HepG2 (cell line): ENCODE results near the gene OR5AN1. TPM values are rescaled to one million over a fixed set of nuclear protein-coding genes. Genes with fewer than 3 reads are reported as not detected.

Experiments used
- ATAC-seq: fragments of 200-7000 bp; cut with Tn5 transposase; 3 replicates; pipeline ENCODE4 v1.9.1; 2020; ENCODE audit warnings: mild to moderate bottlenecking, moderate library complexity
- BruUV-seq: library from RNA; stranded (reverse); fragments of 400-500 nt; replicated peaks from 2 replicates; lab custom pipeline; 2021; lab: Mats Ljungman, UMichigan
- CTCF ChIA-PET: fragments of 300-600 bp; formaldehyde crosslinking; extraction: SDS; loops from one replicate; lab custom pipeline; 2021; ENCODE audit warnings: low total read pairs, inconsistent platforms, low intra/inter-chr PET ratio; lab: Yijun Ruan, JAX
- POLR2A ChIA-PET: fragments of 350-600 bp; sonication (Branson Sonifier 250); formaldehyde crosslinking; loops from one replicate; lab custom pipeline; 2020; ENCODE audit warnings: antibody characterized with exemption, inconsistent platforms; lab: Yijun Ruan, JAX
- DNase-seq: peaks from one replicate; pipeline ENCODE4 v3.0.0-alpha.2; 2015; ENCODE audit warnings: low spot score
- FAIRE-seq: peaks from 3 replicates; lab custom pipeline; 2011; peaks lifted over from hg19 to GRCh38; lab: Jason Lieb, UNC
- H2AFZ ChIP-seq: one replicate; pipeline ENCODE4 v1.6.1; 2011; ENCODE audit warnings: low read length, inconsistent platforms
- H3K27ac ChIP-seq: fragments of 300-600 bp; 3 replicates; pipeline ENCODE4 v1.8.0; 2011; ENCODE audit warnings: mixed run types, mild to moderate bottlenecking, mixed read lengths, low read length, inconsistent platforms; ENCODE audit not compliant: insufficient read depth; ENCODE audit errors: extremely low read length
- H3K27me3 ChIP-seq, 2 experiments: fragments of 200-600 bp in 1 of 2; 2 replicates in 1 of 2; 3 replicates in 1 of 2; pipeline versions ENCODE4 v1.6.0 to v1.8.0; 2011; ENCODE audit warnings: low read length in 2 of 2, mild to moderate bottlenecking in 2 of 2, moderate library complexity in 2 of 2, inconsistent platforms in 1 of 2; ENCODE audit not compliant: insufficient read depth in 2 of 2, control insufficient read depth in 1 of 2
- H3K36me3 ChIP-seq, 2 experiments: fragments of 200-600 bp in 1 of 2; replicated peaks in 1 of 2; 2 replicates in 1 of 2; 3 replicates in 1 of 2; pipeline versions ENCODE4 v1.5.1 to v1.8.0; 2011; ENCODE audit warnings: low read length in 2 of 2, inconsistent platforms in 1 of 2; ENCODE audit not compliant: insufficient read depth in 2 of 2, control insufficient read depth in 1 of 2
- H3K4me1 ChIP-seq: 2 replicates; pipeline ENCODE4 v1.5.1; 2012; ENCODE audit warnings: low read length, inconsistent platforms; ENCODE audit not compliant: insufficient read depth
- H3K4me2 ChIP-seq: 2 replicates; pipeline ENCODE4 v1.6.0; 2011; ENCODE audit warnings: low read depth, low read length, inconsistent platforms
- H3K4me3 ChIP-seq, 3 experiments: fragments of 200-600 bp in 1 of 3; sonication (generic), shearing (Covaris generic) in 1 of 3; replicated peaks in 1 of 3; 2 replicates each; pipeline ENCODE4 v1.5.1; 2011 to 2016; ENCODE audit warnings: low read length in 3 of 3, inconsistent platforms in 2 of 3, low read depth in 2 of 3, mild to moderate bottlenecking in 2 of 3, control low read depth in 1 of 3, mixed read lengths in 1 of 3; ENCODE audit not compliant: insufficient read depth in 1 of 3
- H3K79me2 ChIP-seq: one replicate; pipeline ENCODE4 v1.6.1; 2011; ENCODE audit warnings: low read length, inconsistent platforms; ENCODE audit not compliant: insufficient read depth
- H3K9ac ChIP-seq: 2 replicates; pipeline ENCODE4 v1.6.0; 2011; ENCODE audit warnings: mild to moderate bottlenecking, low read depth, low read length, inconsistent platforms; ENCODE audit not compliant: insufficient read depth
- H3K9me3 ChIP-seq: 2 replicates; pipeline ENCODE4 v1.5.1; 2012; ENCODE audit warnings: mild to moderate bottlenecking, low read length
- H4K20me1 ChIP-seq: 2 replicates; pipeline ENCODE4 v1.6.0; 2011; ENCODE audit warnings: inconsistent platforms, mild to moderate bottlenecking, low read length, moderate library complexity; ENCODE audit not compliant: insufficient read depth
- HMGA1 ChIP-seq: sonication (generic); formaldehyde crosslinking; conservative IDR thresholded peaks from 2 replicates; pipeline ENCODE4 v1.4.0; 2020; ENCODE audit warnings: missing genetic modification reagents
- HNRNPK ChIP-seq: fragments of 200-400 bp; formaldehyde crosslinking; IDR thresholded peaks from 2 replicates; pipeline ENCODE4 v1.6.1; 2018; ENCODE audit warnings: low read length, low read depth, moderate library complexity, mild to moderate bottlenecking; ENCODE audit not compliant: poor library complexity, severe bottlenecking
- PCBP2 ChIP-seq: fragments of 200-400 bp; formaldehyde crosslinking; optimal IDR thresholded peaks from 2 replicates; pipeline ENCODE3; 2018; ENCODE audit warnings: low read length, low read depth; ENCODE audit not compliant: poor library complexity, severe bottlenecking
- XRCC5 ChIP-seq: fragments of 200-400 bp; formaldehyde crosslinking; optimal IDR thresholded peaks from 2 replicates; pipeline ENCODE3; 2017; ENCODE audit warnings: mild to moderate bottlenecking, low read length
- ZNF629 ChIP-seq: sonication (generic); formaldehyde crosslinking; conservative IDR thresholded peaks from 2 replicates; pipeline ENCODE4 v1.5.0; 2020; ENCODE audit warnings: missing genetic modification reagents
- WGBS: methylation state at CpG from one replicate; pipeline ENCODE4 v1.1.6; 2017; ENCODE audit warnings: low lambda C conversion rate; 5-methylcytosine and 5-hydroxymethylcytosine counted together
- in situ Hi-C: cut with HindIII; loops from 2 replicates; pipeline ENCODE4 v1.10.0; 2017; ENCODE audit warnings: low pct_unique_long_range_greater_than_20kb; ENCODE audit not compliant: extremely low pct_ligation_motif_present
- intact Hi-C: fragments of 100-400 bp; cut with micrococcal nuclease; formaldehyde crosslinking; loops from one replicate; pipeline ENCODE4 v1.10.0; 2022; ENCODE audit not compliant: unreplicated experiment
- polyA plus RNA-seq, 8 experiments: library from polyadenylated mRNA; depleted of rRNA in 3 of 8; stranded (reverse) in 7 of 8; unstranded in 1 of 8; fragments of >200 nt; fragmentation: Illumina TruSeq in 4 of 8; extraction: Trizol in 4 of 8; gene quantifications; 2 replicates each; pipeline versions ENCODE4 v1.2.1 to v1.2.3, GENCODE V29; 2011 to 2016; ENCODE audit warnings: low read depth in 4 of 8, missing spikeins in 1 of 8, mixed read lengths in 1 of 8; ENCODE audit not compliant: insufficient read depth in 1 of 8
- total RNA-seq, 5 experiments: library from RNA; depleted of rRNA; stranded (reverse); fragments of >200 nt; fragmentation: Illumina TruSeq; extraction: Trizol; gene quantifications; 2 replicates each; pipeline ENCODE4 v1.2.3, GENCODE V29; 2016; ENCODE audit warnings: low read depth in 1 of 5

The OR5AN1 gene
- total and polyA plus RNA-seq, 2 of the 13 experiments (the other 11 are each of a cell fraction or from before 2014, with no cell fraction given) = not detected

- no peaks in the 10 kb centered on the region for H3K4me1 ChIP-seq
- FAIRE-seq = no peak
Observed at GRCh38 chr11:59356561-59356960, 2.1 kb upstream of the OR5AN1 start.

GRCh38 chr11:59358020-59358419 is 675 bp upstream of the OR5AN1 start:
- in situ Hi-C loops (no loop called here), intact Hi-C loops (no loop called here)
- Histone ChIP-seq H3K27me3 (no peaks in the 10 kb centered on the region), H3K27ac (no peak overlapping the region), H3K79me2 (no peaks in the 10 kb centered on the region), H3K4me1 (no peaks in the 10 kb centered on the region), H3K9me3 (no peaks in the 10 kb centered on the region), H3K36me3 (no peaks in the 10 kb centered on the region), H3K9ac (no peak overlapping the region), H2AFZ (no peak overlapping the region), H3K4me3 (no peak overlapping the region), H3K4me2 (no peak overlapping the region), H4K20me1 (no peaks in the 10 kb centered on the region)
- no peak for ATAC-seq
- DNase-seq = no peak
- BruUV-seq = no TSS peak
- POLR2A ChIA-PET = no interaction called here
- CTCF ChIA-PET = no interaction called here
- FAIRE-seq = no peak
- TF ChIP-seq HMGA1 (CRISPR knock-in tag) (no peak), ZNF629 (CRISPR knock-in tag) (0 out of 2 replicates have a peak, but pooled peaks have one; percentile 28)

More at GRCh38 chr11:59356561-59356960, 2.1 kb upstream of the OR5AN1 start:
- no TSS peak for BruUV-seq
- ChIA-PET POLR2A (no interaction called here), CTCF (no interaction called here)
- H3K27me3 ChIP-seq = no peaks in the 10 kb centered on the region
- 100% methylated on average over 1 of the region's 1 CpG for WGBS
- no peak overlapping the region for H2AFZ ChIP-seq
- H3K9me3 ChIP-seq = no peaks in the 10 kb centered on the region
- ATAC-seq = no peak
- no peaks in the 10 kb centered on the region for H3K79me2 ChIP-seq
- no peak overlapping the region for H3K4me3 ChIP-seq
- no peak overlapping the region for H3K4me2 ChIP-seq
- no peaks in the 10 kb centered on the region for H3K36me3 ChIP-seq
- H3K9ac ChIP-seq = no peak overlapping the region
- no peak overlapping the region for H3K27ac ChIP-seq
- in situ Hi-C loops (no loop called here), intact Hi-C loops (no loop called here)
- no peak for DNase-seq
- H4K20me1 ChIP-seq = no peaks in the 10 kb centered on the region
- TF ChIP-seq PCBP2 (peak; percentile 60), HNRNPK (peak; percentile 92), XRCC5 (no peak)
